NCI-H345 treated with DMSO at 0.1 percent for 48 hours (cell line): ENCODE results near the gene PRRC2B.
"Not testable (repeated sequence)": the region's sequence is repeated elsewhere in the genome, so short reads cannot be mapped to it uniquely, and the experiment has no call there.

Experiments used
- DNase-seq: peaks from one replicate; lab custom pipeline; 2025; ENCODE audit not compliant: unreplicated experiment; lab: John Stamatoyannopoulos, UW

Gene PRRC2B

DNA sequence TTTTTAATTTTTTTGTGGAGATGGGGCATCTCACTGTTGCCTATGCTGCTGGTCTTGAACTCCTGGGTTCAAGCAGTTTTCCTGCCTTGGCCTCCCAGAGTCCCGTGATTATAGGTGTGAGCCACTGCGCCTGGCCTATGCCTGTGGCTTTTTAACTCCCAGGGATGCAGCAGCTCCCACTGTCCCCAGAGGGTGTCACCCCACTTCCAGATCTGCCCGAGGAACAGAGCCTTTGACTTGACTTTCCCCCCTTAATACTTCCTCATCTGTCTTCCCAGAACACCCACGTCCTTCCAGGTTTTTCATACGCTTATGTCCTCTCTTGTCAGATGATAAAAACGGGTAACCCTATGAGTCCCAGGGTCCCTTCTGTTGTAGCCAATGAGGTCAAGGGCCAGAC lies 7.6 kb upstream of the PRRC2B start:
- no peak for DNase-seq

DNA sequence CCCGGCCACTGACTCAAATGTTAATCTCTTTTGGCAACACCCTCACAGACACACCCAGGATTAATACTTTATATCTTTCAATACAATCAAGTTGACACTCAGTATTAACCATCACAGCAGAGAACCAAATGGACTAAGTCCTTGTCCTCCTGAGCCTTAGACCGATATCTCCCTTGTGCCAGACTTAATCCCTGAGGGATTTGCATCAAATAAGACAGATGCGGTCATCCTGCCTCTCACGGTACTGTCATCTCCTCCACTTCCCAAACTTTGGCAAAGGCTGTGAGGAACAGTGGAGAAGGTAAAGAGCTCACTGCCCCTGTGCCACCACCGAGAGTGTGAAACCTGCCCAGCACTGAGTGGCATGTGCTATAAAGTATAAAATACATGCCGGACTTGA lies 6.5 kb upstream of the PRRC2B start:
- DNase-seq = no peak

DNA sequence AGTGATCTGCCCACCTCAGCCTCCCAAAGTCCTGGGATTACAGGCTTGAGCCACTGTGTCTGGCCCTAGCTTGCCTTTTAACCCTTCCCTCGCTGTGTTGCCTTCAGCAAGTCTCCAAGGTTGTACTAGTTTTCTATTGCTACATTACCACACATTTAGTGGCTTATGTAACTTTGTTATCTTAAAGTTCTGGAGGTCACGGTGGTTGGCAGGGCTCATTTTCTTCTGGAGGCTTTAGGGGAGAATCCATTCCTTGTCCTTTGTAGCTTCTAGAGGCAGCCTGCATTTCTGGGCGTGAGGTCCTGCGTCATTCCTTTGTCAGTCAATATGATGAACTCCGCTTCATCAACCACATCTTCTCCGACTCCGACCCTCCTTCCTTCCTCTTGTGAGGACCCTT lies 2.9 kb upstream of the PRRC2B start:
- DNase-seq = no peak

DNA sequence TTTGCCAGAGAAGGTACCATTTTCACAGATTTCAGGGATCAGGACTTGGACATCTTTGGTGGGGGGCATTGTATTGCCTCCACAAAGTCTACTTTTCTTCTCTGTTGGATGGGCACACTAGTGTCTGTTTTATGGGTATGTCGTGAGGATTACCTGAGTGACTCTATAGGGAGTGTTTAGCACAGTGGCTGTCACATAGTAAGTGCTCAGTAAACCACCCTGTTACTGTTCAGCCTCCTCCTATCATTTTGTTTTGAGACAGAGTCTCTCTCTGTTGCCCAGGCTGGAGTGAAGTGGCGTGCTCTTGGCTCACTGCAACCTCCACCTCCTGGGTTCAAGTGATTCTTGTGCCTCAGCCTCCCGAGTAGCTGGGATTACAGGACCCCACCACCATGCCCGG lies 2.4 kb upstream of the PRRC2B start:
- no peak for DNase-seq

DNA sequence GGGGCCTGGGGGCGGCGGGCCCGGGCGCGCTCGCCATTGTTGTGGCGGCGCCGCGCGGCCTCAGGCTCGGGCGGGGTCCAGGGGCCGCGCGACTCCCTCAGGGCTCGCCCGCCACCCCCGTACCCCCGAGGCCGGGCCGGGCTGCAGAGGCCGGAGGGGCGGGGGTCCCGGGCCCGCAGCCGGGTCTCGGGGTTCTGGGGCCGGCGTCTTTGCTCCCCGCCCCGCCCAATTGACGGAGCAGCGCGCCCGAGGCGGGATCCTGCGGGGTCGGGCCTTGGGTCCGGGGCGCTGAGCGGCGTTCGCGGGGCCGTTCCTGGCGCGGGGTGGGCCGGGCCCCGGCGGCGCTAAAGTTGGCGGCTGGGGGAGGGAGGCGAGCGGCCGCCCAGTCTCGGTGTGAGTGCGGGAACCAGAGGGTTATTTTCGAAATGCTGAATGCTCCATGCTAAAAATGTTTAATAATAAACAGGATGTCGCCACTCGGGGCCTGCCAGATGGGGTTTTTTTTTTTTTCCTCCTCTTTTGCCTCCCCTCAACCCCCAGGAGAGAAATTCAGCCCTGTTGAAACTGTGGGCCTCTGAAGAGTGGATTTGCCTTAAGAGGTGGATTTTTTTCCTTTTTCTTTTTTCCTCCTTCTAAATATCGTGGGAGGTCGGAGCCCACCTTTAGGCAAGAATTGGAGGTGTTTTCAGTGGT lies 724 bp downstream of the PRRC2B start:
- no peak for DNase-seq

DNA sequence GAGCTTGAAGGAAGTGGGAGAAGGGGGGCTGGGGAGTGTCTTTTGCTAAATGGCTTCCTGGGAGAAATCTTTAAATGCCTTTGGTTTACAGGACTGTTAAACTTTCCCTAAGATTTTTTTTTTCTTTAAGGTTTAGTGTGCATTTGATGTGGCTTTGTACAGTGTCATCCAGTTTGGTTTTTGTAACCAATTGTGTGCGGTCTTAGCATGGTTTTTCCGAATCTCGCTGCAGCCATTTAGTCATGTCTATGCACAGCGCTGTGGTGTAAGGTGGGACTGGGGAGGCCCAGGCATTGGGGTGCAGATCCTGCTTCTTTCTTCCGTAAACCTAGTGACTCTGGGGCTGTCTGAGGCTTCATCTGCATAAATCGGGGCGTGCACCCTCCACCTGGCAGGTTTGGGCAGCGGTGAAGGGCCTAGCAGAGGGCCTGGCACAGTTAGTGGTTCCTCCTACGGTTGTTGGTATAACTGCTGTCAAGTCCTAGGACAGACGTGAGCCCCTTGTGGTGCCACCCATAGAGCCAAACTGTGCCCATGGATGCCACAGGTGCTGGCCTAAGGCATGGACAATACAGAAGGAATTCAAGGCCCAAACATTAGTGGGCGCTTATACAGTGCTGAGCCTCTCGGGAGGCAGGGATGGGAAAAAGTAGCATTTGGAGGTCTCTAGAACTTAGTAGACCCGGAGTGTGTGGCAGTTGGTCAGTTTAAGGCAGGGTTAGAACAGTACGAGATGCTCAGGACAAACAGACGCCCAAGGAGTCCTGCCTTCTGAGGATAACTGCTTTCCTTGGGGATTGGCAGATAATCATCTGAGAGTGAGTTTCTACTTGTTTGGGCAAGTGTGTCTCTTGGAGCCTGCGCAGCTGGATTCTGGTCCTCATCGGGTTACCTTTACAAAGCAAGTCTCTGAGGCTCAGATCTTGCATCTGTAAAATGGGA lies 1.5 kb downstream of the PRRC2B start:
- no peak for DNase-seq

DNA sequence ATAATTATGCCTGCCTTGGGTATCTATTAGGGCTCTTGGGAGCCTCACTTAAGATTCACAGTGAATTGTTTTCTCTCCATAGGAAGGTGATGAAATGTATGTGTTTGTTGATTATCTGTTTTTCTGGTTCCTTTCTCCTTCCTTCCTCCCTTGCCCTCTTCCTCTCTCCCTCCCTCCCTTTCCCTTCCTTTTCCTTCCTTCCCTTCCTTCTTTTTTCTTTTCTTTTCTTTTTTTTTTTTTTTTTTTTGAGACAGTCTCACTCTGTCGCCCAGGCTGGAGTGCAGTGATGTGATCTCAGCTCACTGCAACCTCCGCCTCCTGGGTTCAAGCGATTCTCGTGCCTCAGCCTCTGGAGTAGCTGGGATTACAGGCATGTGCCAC lies 2.2 kb downstream of the PRRC2B start:
- DNase-seq = not testable (repeated sequence)

DNA sequence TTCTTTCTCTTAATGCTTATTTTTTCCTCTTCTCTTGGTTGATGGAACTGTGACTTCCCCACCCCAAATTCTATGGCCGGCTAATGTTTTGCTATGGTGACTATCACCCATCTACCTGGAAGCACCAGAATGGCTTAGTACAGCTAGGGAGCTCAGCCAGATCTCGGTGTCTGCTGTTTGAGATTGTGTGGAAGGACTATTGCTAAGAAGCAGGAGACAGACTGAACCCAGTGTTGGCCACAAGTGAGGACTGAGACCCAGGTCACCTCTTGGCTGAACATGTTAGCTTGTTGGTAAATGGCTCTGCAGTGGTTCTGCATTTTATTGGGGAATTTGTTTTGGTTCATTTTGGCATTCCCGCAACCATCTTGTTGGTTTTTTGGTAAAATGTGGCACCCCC lies 2.7 kb downstream of the PRRC2B start:
- DNase-seq = no peak

DNA sequence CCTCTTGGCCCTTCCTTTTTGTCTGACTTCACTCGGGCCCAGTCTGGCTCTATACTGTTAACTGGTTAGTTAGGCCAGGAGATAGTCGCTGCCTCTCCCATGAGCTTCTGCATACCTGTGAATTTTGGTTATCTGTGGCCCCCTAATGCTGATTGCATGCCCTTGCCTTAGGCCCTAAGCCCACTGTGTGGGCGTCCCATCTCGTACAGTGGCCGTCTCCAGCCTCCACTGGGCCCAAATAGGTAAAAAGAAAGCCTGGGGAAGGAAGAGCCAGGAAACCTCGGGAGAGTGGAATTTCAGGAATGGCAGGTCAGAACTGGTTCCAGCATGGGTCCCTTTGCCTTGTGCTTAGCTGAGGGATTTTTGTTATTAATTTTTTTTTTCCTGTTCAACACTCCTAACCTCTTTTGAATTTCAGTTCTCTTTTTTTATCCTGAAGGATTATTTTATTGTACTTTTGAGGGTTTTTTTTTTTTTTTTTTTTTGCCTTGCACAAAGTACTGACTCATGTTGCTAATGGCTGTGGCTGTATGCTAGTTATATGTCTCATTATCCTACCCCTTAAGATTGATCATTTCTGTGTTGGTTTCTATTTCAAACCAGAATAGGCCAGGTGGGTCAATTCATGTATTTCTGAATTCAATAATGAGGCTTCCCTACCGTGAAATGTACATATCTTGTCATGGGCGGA lies 3.4 kb downstream of the PRRC2B start:
- DNase-seq = no peak

DNA sequence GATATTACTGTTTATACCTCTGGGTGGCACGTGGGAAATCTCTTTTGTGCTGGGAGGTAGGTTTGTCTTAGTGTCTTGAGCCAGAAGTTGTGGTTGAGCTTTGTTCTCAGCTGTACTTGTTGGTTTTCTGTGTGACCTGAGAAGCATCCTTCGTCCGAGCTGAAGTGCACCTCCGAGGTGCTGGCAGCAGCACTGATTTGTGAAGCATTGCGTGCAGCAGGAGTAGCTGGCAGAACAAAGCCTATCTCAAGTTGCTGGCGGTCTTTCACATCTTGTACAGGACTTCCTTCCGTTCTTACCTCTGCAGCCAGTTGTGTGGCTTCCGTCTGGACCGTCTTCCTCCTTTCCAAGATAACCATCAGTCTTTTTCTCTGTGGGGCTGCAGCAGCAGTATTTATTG lies 4.3 kb downstream of the PRRC2B start:
- DNase-seq = no peak

DNA sequence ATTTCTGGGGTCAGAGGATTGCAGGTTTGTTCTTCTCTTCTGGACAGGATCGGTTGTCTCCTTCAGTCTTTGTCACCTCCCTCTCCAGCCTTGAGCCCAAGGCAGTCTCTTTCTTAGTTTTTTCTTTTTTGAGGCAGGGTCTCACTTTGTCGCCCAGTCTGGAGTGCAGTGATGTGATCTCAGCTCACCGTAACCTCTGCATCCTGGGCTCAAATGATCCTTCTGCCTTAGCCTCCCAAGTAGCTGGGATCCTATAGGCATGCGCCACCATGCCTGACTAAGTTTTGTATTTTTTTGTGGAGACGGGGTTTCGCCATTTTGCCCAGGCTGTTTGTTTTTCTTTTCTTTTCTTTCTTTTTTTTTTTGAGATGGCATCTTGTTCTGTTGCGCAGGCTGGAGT lies 6.1 kb downstream of the PRRC2B start:
- DNase-seq = no peak

DNA sequence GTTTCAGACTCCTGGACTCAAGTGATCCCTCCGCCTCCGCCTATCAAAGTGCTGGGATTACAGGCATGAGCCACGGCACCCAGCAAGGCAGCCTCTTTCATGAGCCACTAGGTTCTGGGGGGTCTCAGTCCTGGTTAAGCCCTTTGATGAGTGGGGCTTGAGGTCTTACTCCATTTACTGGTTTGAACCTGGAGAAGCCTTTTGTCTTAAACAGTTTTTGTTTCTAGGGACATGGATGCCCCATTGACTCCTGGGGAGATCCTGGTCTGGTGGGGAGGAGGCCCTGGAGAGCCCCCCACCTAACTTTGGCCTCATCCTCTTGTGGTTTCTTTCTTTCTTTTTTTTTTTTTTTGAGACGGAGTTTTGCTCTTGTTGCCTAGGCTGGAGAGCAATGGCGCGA lies 6.7 kb downstream of the PRRC2B start:
- no peak for DNase-seq

DNA sequence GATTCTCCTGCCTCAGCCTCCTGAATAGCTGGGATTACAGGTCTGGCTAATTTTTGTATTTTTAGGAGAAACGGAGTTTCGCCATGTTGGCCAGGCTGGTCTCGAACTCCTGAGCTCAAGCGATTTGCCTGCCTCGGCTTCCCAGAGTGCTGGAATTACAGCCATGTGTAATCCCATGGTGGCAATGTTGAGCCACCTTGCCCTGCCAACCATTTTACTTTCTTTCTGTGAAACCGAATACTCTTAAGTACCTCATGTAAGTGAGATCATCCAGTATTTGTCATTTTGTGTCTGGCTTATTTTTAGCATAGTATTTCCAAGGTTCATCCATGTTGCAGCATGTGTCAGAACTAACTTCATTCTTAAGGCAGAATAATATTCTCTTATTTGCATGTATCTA lies 8.2 kb downstream of the PRRC2B start:
- no peak for DNase-seq

DNA sequence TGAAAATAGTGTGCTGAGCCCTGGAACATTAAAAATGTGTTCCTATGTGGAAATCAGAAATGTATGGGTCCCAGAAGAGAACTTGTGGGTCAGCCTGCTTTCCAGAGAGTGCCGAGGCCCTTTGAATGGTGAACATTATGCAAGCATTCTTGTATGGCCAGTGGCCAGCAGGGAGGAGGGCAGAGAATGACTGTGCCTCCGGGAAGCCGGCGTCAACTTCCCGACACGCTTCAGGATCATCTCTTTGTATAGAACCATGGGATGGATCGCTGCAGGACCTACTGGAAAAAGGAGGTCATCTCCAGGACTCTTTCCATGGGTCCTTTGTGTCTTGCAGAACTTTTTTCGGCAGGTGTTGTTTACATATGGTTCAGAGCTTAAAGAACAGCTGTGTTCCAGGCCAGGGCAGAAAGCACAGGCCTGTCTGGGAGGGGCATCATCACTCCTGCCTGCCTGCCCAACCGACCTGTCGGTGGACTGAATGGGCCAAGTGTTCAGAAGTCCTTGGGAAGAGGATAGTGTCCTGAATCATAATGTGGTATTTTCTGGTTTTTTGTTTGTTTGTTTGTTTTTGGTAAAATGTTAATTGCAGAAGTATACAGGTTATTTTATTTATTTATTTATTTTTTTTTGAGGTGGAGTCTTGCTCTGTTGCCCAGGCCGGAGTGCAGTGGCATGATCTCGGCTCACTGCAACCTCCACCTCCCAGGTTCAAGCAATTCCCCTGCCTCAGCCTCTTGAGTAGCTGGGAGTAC lies 9.0 kb downstream of the PRRC2B start:
- peak; percentile 12 for DNase-seq

DNA sequence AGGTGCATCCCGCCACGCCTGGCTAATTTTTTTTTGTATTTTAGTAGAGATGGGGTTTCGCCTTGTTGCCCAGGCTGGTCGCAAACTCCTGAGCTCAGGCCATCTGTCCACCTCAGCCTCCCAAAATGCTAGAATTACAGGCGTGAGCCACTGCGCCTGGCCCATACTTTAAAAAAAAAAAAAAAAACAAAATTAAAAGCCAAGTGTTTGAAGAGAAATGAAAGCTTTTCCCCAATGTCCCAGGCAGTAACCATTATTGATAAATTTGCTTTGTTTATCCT lies 9.5 kb downstream of the PRRC2B start:
- DNase-seq = no peak

DNA sequence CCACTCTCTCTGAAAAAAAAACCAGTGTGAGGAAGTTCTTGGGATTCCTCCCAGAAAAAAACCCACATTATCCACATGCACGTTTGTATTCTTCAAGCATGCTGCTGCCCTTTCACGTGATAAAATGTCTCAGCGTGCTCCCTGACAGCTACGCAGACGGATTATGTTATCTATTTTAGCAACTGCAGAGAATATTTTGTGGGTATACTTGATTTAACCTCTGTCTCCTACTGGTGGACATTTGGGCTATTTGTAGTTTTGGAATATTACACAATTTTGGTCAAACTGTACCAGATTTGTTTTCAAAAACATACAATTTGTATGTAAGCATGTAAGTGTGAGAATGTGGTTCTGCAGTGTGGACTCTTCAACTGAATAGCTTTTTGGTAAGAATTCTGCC lies 10.7 kb downstream of the PRRC2B start:
- no peak for DNase-seq

DNA sequence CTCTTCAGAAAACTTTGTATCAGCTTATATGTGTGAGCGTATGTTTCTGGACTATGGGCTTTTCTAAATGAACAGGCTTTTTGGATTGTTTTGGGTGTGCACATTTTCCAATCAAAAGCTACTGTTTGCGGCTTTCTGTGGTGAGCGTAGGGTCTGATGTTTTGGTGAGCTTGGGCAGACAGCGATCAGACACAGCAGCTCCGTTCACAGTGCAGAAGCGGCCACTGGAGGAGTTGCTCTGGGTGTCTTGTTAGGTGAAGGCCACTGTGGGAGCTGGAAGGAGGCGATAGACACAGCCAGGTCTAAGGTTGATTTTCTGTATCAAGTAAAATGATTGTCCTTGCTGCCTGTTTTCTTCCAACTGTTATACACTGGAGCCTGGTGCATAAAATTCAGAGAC lies 11.1 kb downstream of the PRRC2B start:
- DNase-seq = no peak

DNA sequence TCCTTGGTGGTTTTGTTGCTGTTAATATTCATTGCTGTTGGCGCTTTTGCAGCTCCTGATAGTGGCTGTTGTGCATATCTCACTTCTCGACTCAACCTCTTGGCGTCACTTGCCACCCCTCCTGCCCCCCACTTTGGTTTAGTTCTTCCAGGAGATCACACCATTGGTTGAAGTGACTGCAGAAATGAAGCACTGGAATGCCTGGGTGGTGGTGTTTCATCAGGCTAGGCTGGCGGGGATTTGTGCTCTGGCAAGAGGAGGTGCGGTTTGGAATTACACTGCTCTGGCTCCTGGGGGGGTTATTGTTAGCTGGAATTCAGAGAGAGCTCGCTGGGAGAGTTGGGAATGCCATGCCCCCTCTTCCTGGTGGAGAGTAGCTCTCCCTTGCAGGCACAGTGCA lies 11.5 kb downstream of the PRRC2B start:
- no peak for DNase-seq

DNA sequence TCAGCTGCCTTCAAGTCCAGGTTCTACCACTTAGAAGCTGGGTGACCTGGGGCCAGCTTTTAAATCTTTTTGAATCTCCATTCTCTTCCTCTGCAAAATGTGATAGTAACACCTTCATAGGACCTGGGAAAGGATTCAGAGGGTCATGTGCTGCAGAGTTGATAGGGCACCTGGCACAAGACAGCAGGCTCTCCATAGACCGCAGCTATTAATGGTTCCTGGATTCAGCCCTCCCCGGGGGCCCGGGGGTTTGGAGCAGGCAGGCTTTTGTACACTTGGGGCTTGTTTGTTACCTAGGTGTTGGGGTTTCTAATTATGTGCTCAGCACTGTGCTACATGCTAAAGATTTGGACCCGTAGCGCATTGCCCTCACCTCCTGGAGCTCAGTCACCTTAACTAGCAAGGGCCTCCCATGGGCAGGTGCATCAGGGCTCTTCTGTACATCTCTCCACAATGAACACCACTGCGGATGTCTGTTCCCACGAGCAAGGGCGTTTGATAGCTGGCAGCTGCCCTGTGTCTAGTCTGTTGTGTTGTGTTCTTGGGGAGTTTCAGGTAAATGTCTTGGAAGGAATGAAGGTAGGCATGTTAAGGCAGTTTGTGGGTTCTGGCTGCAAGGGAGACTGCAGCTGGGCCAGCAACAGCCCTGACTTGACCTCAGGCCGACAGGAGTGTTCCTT lies 12.1 kb downstream of the PRRC2B start:
- no peak for DNase-seq

DNA sequence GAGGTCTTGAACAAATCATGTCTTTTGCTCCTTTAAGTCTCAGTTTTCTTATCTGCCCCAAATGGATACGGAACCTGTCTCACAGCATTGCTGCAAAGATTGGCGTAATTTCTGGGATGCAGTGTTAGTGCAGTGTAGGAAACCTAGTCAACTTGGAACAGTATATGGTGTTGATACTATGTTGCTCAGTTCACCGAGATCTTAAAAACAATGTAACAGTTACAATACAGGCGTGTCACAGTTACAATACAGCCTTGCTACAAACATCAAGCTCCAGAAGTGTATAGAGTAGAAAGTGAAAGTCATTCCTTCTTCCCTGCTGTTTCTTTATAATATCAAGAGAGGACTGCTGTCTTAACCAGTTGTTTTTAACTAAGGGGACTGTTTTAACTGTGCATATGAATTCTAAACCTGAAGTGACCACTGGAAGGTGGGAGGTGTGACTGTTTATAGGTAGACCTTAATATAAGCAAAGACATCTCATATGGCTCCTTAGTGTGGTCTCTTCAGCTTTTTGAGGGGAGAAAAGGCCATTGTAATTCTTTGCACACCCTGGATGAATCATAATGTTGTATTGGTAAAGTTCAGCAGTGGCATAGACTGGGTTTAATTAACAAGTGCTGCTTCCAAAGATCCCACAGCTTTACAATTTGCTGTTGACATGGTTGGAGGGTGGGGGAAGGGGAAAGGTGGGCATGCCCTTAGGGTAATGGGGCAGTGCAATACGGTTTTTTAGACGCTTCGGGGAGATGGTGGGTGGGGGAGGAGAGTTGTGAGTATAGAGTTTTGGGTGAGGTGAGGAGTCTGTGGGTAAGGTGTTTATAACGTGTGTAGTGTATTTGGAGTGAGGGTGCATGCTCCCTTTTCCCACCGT lies 12.9 kb downstream of the PRRC2B start:
- DNase-seq = no peak
